Ovary (tissue), 9 donors: ENCODE measurements around the gene HSD17B14. TPM values are rescaled to one million over a fixed set of nuclear protein-coding genes. Genes with fewer than 3 reads are reported as not detected.
"Not testable (repeated sequence)": the region's sequence is repeated elsewhere in the genome, so short reads cannot be mapped to it uniquely, and the experiment has no call there.

Source experiments
- DNase-seq, 5 donors: peaks; one replicate each; pipeline ENCODE4 v3.0.0-alpha.2; 2019 to 2020
- H3K27ac ChIP-seq, 2 donors: fragments of 200-600 bp; one replicate each; pipeline versions ENCODE4 v1.5.1 to v1.8.0; 2019 to 2022
- H3K27me3 ChIP-seq: fragments of 200-600 bp; one replicate; pipeline ENCODE4 v1.8.0; 2022
- H3K36me3 ChIP-seq: fragments of 200-600 bp; sonication (generic); one replicate; pipeline ENCODE4 v1.5.1; 2019
- H3K4me1 ChIP-seq: one replicate; pipeline ENCODE4 v1.8.1; 2013; ENCODE audit warnings: mild to moderate bottlenecking, moderate library complexity; ENCODE audit not compliant: insufficient read depth
- H3K4me3 ChIP-seq: fragments of 200-600 bp; sonication (generic); one replicate; pipeline ENCODE4 v1.5.1; 2017
- H3K9me3 ChIP-seq, 2 donors: fragments of 200-600 bp in 1 of 2; sonication (generic) in 1 of 2; one replicate each; pipeline versions ENCODE4 v1.5.1 to v1.8.1; 2013 to 2019; ENCODE audit warnings: mild to moderate bottlenecking in 1 of 2, moderate library complexity in 1 of 2
- CTCF ChIP-seq, 3 donors: fragments of 450-650 bp in 2 of 3; fragments of 200-600 bp in 1 of 3; IDR thresholded peaks; one replicate each; pipeline versions ENCODE4 v1.5.1 to v1.8.0; 2016 to 2022; ENCODE audit warnings: antibody characterized with exemption in 3 of 3, mild to moderate bottlenecking in 1 of 3
- EP300 ChIP-seq: sonication (generic); formaldehyde crosslinking; IDR thresholded peaks from one replicate; pipeline ENCODE4 v1.6.1; 2017; ENCODE audit warnings: antibody characterized with exemption
- POLR2A ChIP-seq: fragments of 450-650 bp; IDR thresholded peaks from one replicate; pipeline ENCODE4 v1.6.1; 2017; ENCODE audit warnings: antibody characterized with exemption, mild to moderate bottlenecking, moderate library complexity
- WGBS, 3 donors: extraction: QIAGEN DNeasy Blood & Tissue Kit in 1 of 3; methylation state at CpG; one replicate each; pipeline versions ENCODE4 v1.1.5 to v1.1.7; 2013 to 2017; 5-methylcytosine and 5-hydroxymethylcytosine counted together
- intact Hi-C, 4 donors: fragments of 100-400 bp; cut with DNase I; formaldehyde crosslinking; loops; one replicate each; pipeline versions ENCODE4 v1.11.0 to v1.15.1; 2022 to 2023
- polyA plus RNA-seq, 2 donors: library from polyadenylated mRNA; stranded (reverse); fragments of 200-250 nt in 1 of 2; fragments of 350-450 nt in 1 of 2; fragmentation: Illumina TruSeq in 1 of 2; extraction: RNeasy Lipid Tissue Mini Kit (QIAGEN cat#74804) in 1 of 2; gene quantifications; one replicate each; pipeline ENCODE4 v1.2.3, GENCODE V29; 2013 to 2014
- total RNA-seq, 7 donors: library from RNA; depleted of rRNA in 2 of 7; stranded (reverse); fragments of >200 nt in 2 of 7; fragmentation: NEBNext Ultra II Directional in 3 of 7; extraction: Animal tissue kit (Norgen Biotek cat#: 25700) in 3 of 7; gene quantifications; one replicate each; pipeline versions ENCODE4 v1.1.0 to v1.2.4, GENCODE V29; 2016 to 2023
- donor health status: DM: no; HTN: no; CAD: no; lungs with moderate emphysema.
- donor health status: DM: no; HTN: no; CAD: no.
- donor health status: Bipolar disorder and iron deficiency.
- donor health status: DM: yes; HTN: yes; CAD: no.
- donor health status: DM: no; HTN: no; CAD: no.
- donor health status: DM: yes; HTN: yes; CAD: no.

HSD17B14 gene
- total and polyA plus RNA-seq, 9 donors, result 10.6 to 82.8 (median 46.1) TPM

- WGBS, 3 donors, result 0 to 1% (median 0%) methylated on average over 53 of the region's 53 CpGs
- Histone ChIP-seq H3K27me3 (no peaks in the 10 kb centered on the region), H3K36me3 (no peaks in the 10 kb centered on the region), H3K9me3 (no peaks in the 10 kb centered on the region), H3K27ac (peak within 1 kb of the TSS; percentile 99), H3K4me1 (peaks cover 17% of the 10 kb centered on the region), H3K4me3 (peak within 1 kb of the TSS; percentile 97)
- intact Hi-C loops, result loop anchor here in 2 of 4 donors (2.0 to 10.0 kb wide), 2 partner anchors 28 to 92 kb away; partner anchors contain the start of genes FTL (in 1 of the 2) and NUCB1 (in 1 of the 2)
- TF ChIP-seq POLR2A (peak; percentile 100), CTCF (IDR thresholded peaks at IDR 0.05) (peak in 2 of 3 donors; percentile 67 to 90), EP300 (peak; percentile 75)
- peak; percentile 98 to 100 (median 99) for DNase-seq
Observed at GRCh38 chr19:48872182-48872883, 36.0 kb upstream of the HSD17B14 start, which contains the start of gene PPP1R15A. Gene PPP1R15A (plus strand): TSS chr19:48872421. CDS start chr19:48873234, 813 bp downstream.

- Histone ChIP-seq H3K4me3 (peak overlapping the region; percentile 97), H3K4me1 (peaks cover 20% of the 10 kb centered on the region), H3K27ac (peak overlapping the region; percentile 83 to 99)
- not testable (repeated sequence) for H3K27me3 ChIP-seq, H3K36me3 ChIP-seq, H3K9me3 ChIP-seq
- intact Hi-C loops, result loop anchor here in 2 of 4 donors (2.0 to 10.0 kb wide), 2 partner anchors 29 to 93 kb away; partner anchors contain the start of genes FTL (in 1 of the 2) and NUCB1 (in 1 of the 2)
- WGBS, 3 donors, result 63 to 81% (median 68%) methylated on average over 31 of the region's 31 CpGs
- DNase-seq, result peak in 2 of 5 donors; percentile 51 to 56
Observed at GRCh38 chr19:48871471-48872181, 35.3 kb upstream of the HSD17B14 start.

DNA sequence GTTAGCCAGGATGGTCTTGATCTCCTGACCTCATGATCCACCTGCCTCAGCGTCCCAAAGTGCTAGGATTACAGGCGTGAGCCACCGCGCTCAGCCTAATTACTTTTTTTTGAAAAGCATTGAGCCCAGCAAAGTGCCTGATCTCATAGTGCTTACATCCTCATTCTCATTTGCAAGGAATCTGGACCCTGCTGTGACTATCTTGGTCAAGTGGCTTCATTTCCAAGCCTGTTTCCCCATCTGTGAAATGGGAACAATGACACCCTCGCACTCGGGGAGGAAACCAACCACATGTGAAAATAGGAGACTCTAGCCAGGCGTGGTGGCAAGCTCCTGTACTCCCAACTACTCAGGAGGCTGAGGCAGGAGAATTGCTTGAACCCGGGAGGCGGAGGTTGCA is 33.8 kb upstream of the HSD17B14 start:
- Histone ChIP-seq H3K27ac (no peak overlapping the region), H3K4me1 (peaks cover 16% of the 10 kb centered on the region), H3K27me3 (no peaks in the 10 kb centered on the region), H3K4me3 (no peak overlapping the region), H3K36me3 (no peaks in the 10 kb centered on the region), H3K9me3 (no peaks in the 10 kb centered on the region)
- DNase-seq, result no peak
- 95 to 97% (median 96%) methylated on average over 9 of the region's 9 CpGs for WGBS, 3 donors
- intact Hi-C loops, result loop anchor here in 1 of 4 donors (10.0 kb wide), 1 partner anchor 95 kb away; the partner anchor contains the start of gene FTL
- no peak for TF ChIP-seq EP300
- no peak for TF ChIP-seq CTCF (IDR thresholded peaks at IDR 0.05)

DNA sequence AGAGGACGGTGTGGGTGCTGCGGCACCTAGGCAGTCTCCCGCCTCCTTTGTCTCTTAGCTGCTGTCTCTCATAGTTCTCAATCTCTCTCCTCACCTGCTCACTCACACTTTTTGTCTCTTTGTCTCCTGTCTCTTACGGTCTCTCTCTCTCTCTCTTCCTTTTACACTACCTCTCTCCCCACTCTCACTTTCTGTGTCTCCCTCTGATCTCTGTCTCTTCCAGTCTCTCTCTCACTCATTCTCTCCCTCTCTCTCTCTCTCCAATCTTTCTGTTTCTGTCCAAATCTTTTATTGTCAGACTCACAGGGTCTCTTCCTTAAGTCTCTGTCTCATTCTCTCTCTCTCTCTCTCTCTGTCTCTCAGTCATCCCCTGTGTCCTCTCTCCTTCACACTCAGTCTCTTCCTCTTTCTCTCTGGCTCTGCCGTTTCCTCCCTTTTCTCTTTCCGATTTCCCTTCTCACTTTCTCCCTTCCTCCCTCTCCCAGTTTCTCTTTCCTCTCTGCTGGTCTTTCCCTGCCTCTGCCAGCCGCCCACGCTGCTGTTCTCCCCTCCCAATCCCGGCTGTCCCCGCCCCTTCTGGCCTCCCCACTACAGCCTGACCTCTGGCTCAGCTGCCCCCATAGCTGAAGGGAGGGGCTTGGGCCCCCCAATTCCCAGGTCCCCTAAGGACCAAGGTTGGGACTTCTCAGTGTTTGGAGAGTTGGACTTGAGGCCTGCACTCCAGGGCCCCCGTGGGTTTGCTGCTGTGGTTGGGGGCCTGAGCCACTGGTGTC is 32.0 kb upstream of the HSD17B14 start, which contains the start of gene PLEKHA4:
PLEKHA4 (minus strand) TSS at position 504 of the 773 bp plus-strand sequence. CDS start 997 bp downstream, outside the sequence.
- H3K36me3 ChIP-seq, result no peaks in the 10 kb centered on the region
- peak within 1 kb of the TSS; percentile 74 to 90 for H3K27ac ChIP-seq
- intact Hi-C loops, result no loop called here

More for the DNA sequence above, 32.0 kb upstream of the HSD17B14 start, which contains the start of gene PLEKHA4:
- Histone ChIP-seq H3K4me3 (peak within 1 kb of the TSS; percentile 35), H3K9me3 (no peaks in the 10 kb centered on the region), H3K27me3 (no peaks in the 10 kb centered on the region), H3K4me1 (peaks cover 14% of the 10 kb centered on the region)
- 4 to 9% (median 4%) methylated on average over 11 of the region's 11 CpGs for WGBS, 3 donors
- TF ChIP-seq POLR2A, result peak; percentile 31
- TF ChIP-seq CTCF (IDR thresholded peaks at IDR 0.05), result peak in 1 of 3 donors; percentile 7
- TF ChIP-seq EP300, result no peak
- peak; percentile 80 to 88 (median 88) for DNase-seq
